ENCODE results near the gene DDRGK1.

The DDRGK1 gene
- total RNA-seq, result 50.3 to 55.5 reads per million in 2 donors

GRCh38 chr20:3204124-3204794 lies at the start of gene DDRGK1:
Gene DDRGK1 (minus strand): TSS chr20:3204682. CDS start chr20:3204627, 55 bp downstream.
- peak; percentile 66 for DNase-seq

- no peak for DNase-seq
Measured at GRCh38 chr20:3251806-3252205, 47.3 kb upstream of the DDRGK1 start.

DNA sequence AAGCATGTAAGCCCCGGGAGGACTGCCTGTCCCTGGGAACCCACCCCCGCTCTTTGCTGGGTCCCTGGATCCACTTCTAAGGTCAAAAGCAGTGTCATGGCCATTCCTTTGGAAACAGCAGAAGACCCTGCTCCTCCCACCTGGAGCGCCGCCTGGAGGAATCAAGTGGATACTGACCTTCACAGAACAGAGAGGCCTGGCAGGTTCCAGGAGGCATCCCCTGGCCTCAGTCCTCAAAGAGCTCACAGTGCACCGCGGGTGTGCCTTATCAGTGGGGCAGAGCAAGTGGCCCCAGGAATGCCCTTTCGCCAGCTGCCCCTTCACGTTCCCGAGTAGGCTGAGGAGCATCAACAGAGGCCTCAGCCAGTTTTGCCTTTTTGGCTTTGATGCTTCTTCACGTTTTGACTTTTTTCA lies 45.6 kb upstream of the DDRGK1 start:
- DNase-seq, result no peak

DNA sequence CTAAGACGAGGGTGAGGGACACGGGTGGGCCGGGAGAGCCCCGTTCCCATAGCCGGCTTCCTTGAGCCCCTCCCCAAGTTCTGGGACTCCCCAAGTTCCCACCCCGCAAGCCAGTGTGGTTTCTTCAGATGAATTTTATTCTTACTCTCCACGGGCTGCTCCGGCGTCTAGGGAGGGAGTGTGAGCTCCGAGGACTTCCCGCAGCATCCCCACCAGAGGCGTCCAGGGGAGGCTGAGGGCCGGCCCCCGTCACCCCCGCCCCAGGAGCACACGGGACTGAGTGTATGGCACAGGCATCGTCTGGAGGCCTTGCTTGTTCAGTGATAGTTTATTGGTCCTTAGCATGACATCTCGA lies 44.5 kb upstream of the DDRGK1 start:
- no peak for DNase-seq

DNA sequence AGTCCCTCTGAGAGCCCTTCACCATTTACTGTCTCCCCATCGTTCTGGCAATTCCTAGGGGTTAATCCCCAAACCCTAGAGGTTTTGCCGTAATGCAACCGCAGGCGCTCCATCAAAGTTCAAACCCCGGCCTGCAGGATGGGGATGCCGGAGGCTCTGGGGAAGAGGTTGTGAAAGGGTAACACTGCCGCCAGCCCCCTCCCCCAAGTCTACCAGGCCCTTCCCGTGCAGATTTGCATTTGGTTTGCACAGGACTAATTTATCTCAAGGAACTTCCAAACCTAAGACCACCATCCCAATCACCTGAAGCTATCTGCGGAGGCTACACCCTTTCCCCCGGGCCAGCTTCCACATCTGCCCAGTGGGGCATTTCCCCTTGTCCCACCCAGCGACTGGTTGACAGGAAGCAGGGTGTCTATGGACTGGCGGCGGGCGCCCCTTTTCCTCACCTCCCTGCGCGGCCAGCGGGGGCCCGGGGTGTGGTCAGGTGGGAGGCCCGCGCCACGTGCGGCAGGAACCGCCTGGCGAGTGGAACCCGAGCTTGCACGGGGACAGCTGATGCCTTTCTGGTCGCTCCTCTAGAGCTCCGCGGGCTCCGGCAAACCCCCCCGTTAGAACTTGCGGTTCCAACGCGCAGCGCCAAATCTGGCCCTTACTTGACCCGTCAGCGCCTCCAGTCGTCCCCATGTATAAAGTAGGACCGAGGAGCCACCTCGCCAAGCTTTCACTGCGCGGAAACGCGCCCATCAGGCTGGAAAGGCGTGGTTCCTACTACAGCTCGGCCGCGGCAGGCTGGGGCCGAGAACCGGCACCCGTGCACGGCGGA lies 43.9 kb upstream of the DDRGK1 start:
- DNase-seq, result no peak

DNA sequence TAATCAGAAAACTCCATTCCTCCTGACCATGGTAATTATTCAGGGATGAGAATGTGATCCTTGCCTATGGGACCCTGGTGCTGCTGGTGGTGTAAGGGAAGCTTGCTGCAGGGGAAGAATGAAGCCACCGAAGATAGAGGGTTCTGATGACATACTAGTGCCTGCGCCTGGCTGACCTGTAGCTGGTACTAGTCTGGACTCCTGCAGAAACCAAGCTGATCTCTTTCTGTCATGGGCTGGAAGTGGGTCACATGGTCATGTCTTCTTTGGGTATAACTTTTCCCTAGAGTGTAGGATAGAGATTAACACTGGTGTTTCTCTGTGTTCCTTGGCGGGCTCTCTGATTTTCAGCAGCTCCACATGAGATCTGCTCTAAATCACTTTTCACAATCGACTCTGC lies 43.2 kb upstream of the DDRGK1 start:
- no peak for DNase-seq

DNA sequence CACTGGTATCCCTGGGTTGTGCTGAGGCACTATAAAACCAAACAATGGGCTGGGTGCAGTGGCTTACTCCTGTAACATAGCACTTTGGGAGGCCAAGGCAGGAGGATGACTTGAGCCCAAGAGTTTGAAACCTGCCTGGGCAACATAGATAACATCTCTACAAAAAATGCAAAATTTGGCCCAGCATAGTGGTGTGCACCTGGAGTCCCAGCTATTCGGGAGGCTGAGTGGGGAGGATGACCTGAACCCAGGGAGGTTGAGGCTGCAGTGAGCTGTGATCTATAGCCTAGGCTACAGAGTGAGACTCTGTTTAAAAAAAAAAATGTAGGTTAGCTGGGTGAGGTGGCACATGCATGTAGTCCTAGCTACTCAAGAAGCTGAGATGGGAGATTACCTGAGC lies 42.2 kb upstream of the DDRGK1 start:
- DNase-seq, result no peak

DNA sequence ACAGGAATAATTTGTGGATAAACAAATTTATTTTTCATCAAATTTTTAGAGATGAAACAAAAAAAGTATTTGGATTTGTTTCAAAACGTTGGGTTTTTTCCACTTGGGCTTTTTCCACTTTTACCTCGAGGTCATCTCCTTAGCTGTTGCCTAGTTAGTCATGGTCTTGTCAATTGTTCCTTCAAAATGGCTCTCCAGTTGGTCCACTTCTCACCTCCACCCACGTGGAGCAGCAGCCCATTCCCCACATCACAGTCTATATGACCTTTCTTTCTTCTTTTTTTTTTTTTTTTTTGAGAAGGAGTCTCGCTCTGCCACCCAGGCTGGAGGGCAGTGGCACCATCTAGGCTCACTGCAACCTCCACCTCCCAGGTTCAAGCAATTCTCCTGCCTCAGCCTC lies 41.2 kb upstream of the DDRGK1 start:
- no peak for DNase-seq

DNA sequence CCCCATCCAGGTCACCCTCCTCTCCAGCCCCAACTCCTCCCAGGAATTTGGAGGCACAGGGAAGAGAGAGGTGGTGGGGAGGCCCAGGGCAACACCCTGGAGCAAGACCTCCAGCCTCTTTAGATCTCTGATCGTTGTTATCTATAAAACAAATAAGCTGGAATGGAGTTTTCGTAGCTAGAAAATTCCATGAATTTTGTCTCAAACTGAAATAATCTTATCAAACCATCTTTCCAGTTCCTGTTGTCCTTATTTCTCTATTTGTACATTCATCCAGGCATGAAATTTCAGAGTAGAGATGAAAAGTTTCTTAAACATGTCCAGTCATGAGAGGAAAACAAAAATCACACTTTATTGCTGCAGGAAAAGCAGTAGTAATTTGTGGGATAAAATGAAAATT lies 40.7 kb upstream of the DDRGK1 start:
- no peak for DNase-seq

DNA sequence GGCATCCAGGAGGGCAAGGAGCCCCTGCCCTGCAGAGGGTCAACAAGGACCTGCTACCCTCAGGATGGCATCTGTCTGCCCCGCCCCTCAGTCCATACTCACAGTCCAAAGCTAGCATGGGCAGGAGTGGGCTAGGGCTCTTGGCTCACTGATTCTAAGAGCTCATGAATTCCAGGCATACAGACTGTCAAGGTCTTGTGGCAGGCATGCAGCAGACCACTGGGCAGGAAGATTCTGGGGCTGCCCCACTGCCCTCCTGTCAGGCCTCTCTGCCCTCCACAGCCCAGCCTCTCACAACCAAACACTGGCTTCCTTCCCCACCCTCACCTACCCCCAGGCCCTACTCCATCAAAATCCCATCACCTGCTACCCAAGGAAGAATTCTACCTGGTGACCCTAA lies 40.1 kb upstream of the DDRGK1 start:
- DNase-seq, result no peak

GRCh38 chr20:3243718-3244358 lies 39.4 kb upstream of the DDRGK1 start:
- DNase-seq, result no peak

DNA sequence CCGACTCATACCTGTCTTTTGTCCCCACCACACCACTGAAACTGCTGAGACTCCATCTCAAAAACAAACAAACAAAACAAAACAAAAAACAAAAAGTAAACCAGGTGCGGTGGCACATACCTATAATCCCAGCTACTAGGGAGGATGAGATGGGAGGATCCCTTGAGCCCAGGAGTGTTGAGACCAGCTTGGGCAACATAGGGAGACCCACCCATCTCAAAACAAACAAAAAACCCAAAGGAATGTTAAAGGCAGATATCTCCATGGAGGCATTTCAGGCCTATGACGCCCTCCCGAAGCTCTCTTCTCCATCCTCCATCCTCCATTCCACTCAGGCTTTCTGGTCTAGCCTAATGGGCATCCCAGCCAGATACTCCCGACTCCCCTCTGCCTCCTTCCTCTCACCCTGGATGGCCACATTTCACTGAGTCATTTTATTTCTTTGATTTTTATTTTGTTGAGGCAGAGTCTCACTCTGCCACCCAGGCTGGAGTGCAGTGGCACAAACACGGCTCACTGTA lies 37.8 kb upstream of the DDRGK1 start:
- no peak for DNase-seq

DNA sequence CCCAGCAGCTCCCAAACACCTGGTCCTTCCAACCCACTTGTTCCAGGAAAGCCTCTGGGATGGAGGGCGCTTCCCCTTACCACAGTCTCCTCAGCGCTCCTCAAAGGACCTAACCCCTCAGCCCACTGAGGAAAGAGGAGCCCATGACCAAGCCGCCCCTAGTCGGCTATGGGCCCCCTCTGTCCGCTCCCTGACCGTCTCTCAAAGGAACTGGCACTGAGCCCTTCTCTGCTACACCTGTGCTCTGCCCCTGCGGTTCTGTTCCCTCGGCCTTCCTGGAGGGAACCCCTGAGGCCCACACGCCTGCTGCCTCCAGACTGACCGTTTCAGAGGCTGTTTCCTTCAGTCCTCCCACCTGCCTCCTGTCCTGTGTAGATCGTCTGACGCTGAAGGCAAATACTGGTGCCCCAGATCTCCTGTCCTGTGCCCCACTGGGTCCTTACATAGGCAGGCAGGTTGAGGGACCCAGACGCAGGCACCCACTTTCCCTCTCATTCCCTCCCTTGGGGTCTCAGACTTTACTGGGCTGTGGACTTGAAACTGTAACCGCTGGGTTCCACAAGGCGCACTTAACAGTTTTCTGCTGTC lies 36.4 kb upstream of the DDRGK1 start:
- DNase-seq, result no peak

- no peak for DNase-seq
Measured at GRCh38 chr20:3239867-3240775, 35.6 kb upstream of the DDRGK1 start.

DNA sequence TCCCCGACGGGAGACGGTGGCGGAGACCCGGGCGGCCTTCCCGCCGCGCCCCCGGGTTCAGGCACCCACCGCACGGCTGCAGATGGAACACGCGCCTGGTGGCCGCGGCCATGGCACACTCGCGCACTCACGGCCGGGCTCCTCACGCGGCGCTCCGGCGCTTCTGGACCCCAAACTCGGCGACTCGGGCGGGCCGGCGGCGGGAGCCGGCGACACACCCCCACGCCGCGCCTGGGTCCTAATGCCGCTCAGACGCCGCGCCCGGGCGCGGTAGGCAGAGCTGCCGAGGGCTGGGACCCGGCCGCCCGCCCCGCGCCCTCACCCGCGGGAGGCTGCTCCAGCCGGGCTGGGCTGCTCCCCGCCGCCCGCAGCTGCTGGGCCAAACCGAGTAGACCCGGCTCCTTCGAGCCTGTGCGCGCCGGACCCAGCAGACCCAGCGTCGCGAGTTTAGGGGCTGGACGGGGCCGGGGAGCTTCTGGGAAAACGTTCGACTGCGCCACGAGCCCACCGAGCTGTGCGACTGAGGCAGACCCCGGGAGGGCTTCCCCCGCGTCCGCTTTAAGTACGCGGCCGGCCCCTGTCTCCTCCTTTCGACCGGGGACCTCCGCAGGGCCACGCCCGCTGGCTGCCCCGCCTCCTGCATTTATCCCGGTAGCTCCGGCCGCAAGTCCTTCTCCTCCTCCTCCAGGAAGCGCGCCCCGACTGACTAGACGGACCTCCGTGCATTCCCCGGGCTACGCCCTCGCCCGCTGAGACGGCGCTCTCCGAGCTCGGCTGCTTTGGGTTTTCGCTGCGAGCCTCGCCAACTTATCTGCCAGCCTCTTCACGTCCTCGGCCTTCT lies 34.8 kb upstream of the DDRGK1 start, which contains the start of gene SLC4A11:
Gene SLC4A11 (minus strand): TSS at position 165 of the 841 bp plus-strand sequence. CDS start 53 bp downstream, at position 112.
- DNase-seq, result no peak

DNA sequence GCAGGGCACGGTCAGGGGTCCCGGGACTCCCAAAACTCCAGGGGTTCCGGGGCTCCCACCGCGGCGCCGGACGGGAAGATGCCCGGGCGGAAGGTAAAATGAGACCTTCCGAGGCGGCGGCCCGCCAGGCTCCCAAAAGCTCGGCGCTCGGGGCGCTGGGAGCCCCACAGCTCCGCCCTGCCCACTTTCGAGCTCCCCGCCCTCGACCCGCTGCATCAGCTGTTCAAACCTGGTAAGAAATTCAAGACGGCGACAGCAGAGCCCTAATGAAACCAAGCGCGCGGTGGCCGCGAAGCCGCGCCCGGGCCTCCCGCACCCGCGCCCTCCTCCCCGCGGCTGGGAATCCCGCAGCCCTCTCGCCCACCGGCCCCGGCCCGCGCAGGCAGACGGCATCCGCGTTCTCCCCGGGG lies 34.1 kb upstream of the DDRGK1 start:
- no peak for DNase-seq

- DNase-seq, result no peak
Measured at GRCh38 chr20:3237958-3238615, 33.6 kb upstream of the DDRGK1 start.

- DNase-seq, result no peak
Measured at GRCh38 chr20:3237011-3237957, 32.8 kb upstream of the DDRGK1 start.

- no peak for DNase-seq
Measured at GRCh38 chr20:3235666-3236324, 31.3 kb upstream of the DDRGK1 start.

Data from activated gamma-delta T cell (primary cell).